K562 (cell line): ENCODE results near the gene FZD10. TPM values are rescaled to one million over a fixed set of nuclear protein-coding genes. Genes with fewer than 3 reads are reported as not detected.

Experiments used
- ATAC-seq: fragments of 200-7000 bp; cut with Tn5 transposase; 3 replicates; pipeline ENCODE4 v1.9.1; 2020; ENCODE audit warnings: moderate library complexity
- BruUV-seq: library from RNA; stranded (reverse); fragments of 400-500 nt; replicated peaks from 2 replicates; lab custom pipeline; 2021; lab: Mats Ljungman, UMichigan
- CTCF ChIA-PET: fragments of 300-600 bp; formaldehyde crosslinking; extraction: SDS; loops from one replicate; lab custom pipeline; 2021; ENCODE audit warnings: low intra/inter-chr PET ratio; lab: Yijun Ruan, JAX
- POLR2A ChIA-PET: fragments of 300-600, 350-650 bp; sonication (Branson Sonifier 250); formaldehyde crosslinking; extraction: SDS; loops from one replicate; lab custom pipeline; 2021; ENCODE audit warnings: antibody characterized with exemption, inconsistent platforms; lab: Yijun Ruan, JAX
- DNase-seq, 4 experiments: peaks; one replicate each; pipeline versions ENCODE4 v3.0.0 to v3.0.0-alpha.2; 2011 to 2018; ENCODE audit warnings: low spot score in 3 of 4, mixed read lengths in 3 of 4; ENCODE audit errors: extremely low read depth in 1 of 4
- FAIRE-seq: peaks from 2 replicates; lab custom pipeline; 2011; peaks lifted over from hg19 to GRCh38; lab: Jason Lieb, UNC
- H2AFZ ChIP-seq: 2 replicates; pipeline ENCODE4 v1.6.0; 2011; ENCODE audit warnings: low read depth, low read length, control low read depth, inconsistent platforms
- H3K27ac ChIP-seq: fragments of 200-600 bp; 3 replicates; pipeline ENCODE4 v1.8.0; 2011; ENCODE audit warnings: low read depth, mild to moderate bottlenecking, control low read depth, inconsistent platforms, low read length, moderate library complexity, mixed read lengths; ENCODE audit errors: extremely low read depth
- H3K27me3 ChIP-seq, 2 experiments: fragments of 300-600 bp in 1 of 2; 2 replicates in 1 of 2; 3 replicates in 1 of 2; pipeline versions ENCODE4 v1.6.0 to v1.8.0; 2011; ENCODE audit warnings: inconsistent platforms in 2 of 2, low read length in 2 of 2, mild to moderate bottlenecking in 1 of 2, mixed read lengths in 1 of 2, moderate library complexity in 1 of 2; ENCODE audit not compliant: control insufficient read depth in 2 of 2, insufficient read depth in 2 of 2
- H3K36me3 ChIP-seq: fragments of 300-600 bp; 3 replicates; pipeline ENCODE4 v1.8.0; 2011; ENCODE audit warnings: mild to moderate bottlenecking, low read length, inconsistent platforms; ENCODE audit not compliant: control insufficient read depth, insufficient read depth
- H3K4me1 ChIP-seq, 2 experiments: fragments of 200-600 bp in 1 of 2; replicated peaks in 1 of 2; 2 replicates in 1 of 2; 3 replicates in 1 of 2; pipeline versions ENCODE4 v1.5.1 to v1.8.0; 2011; ENCODE audit warnings: inconsistent platforms in 2 of 2, low read length in 2 of 2, mild to moderate bottlenecking in 1 of 2, mixed read lengths in 1 of 2, moderate library complexity in 1 of 2; ENCODE audit not compliant: control insufficient read depth in 2 of 2, insufficient read depth in 2 of 2
- H3K4me2 ChIP-seq: 2 replicates; pipeline ENCODE4 v1.6.1; 2011; ENCODE audit warnings: low read length, control low read depth, inconsistent platforms, mixed read lengths; ENCODE audit not compliant: insufficient read depth
- H3K4me3 ChIP-seq: fragments of 200-600 bp; sonication (generic), shearing (Covaris generic); 2 replicates; pipeline ENCODE4 v1.5.1; 2016; ENCODE audit warnings: control low read depth, inconsistent platforms
- H3K79me2 ChIP-seq: fragments of 200-600 bp; 3 replicates; pipeline ENCODE4 v1.8.0; 2011; ENCODE audit warnings: low read length, inconsistent platforms; ENCODE audit not compliant: control insufficient read depth, insufficient read depth
- H3K9ac ChIP-seq, 2 experiments: 2 replicates each; pipeline versions ENCODE4 v1.6.0 to v1.6.1; 2011; ENCODE audit warnings: low read depth in 2 of 2, low read length in 2 of 2, control low read depth in 1 of 2, inconsistent platforms in 1 of 2, mild to moderate bottlenecking in 1 of 2, mixed read lengths in 1 of 2; ENCODE audit not compliant: insufficient read depth in 1 of 2
- H3K9me1 ChIP-seq: one replicate; pipeline ENCODE4 v1.6.0; 2011; ENCODE audit warnings: inconsistent platforms, mild to moderate bottlenecking, low read length, moderate library complexity; ENCODE audit not compliant: control insufficient read depth, insufficient read depth
- H3K9me3 ChIP-seq: replicated peaks from 2 replicates; pipeline ENCODE4 v1.5.1; 2011; ENCODE audit warnings: low read depth, low read length, inconsistent platforms; ENCODE audit not compliant: control insufficient read depth, insufficient read depth
- H4K20me1 ChIP-seq: replicated peaks from 2 replicates; pipeline ENCODE4 v1.6.1; 2011; ENCODE audit warnings: low read length, inconsistent platforms, mixed read lengths; ENCODE audit not compliant: control insufficient read depth, insufficient read depth
- CREBBP ChIP-seq: IDR thresholded peaks from one replicate; pipeline ENCODE4 v1.6.1; 2012; ENCODE audit warnings: low read depth, mild to moderate bottlenecking, control low read depth, inconsistent platforms, low read length
- DPF2 ChIP-seq: fragments of 450-650 bp; IDR thresholded peaks from 2 replicates; pipeline ENCODE4 v1.6.1; 2016
- HSF4 ChIP-seq: fragments of 250-450 bp; sonication (Bioruptor Pico); IDR thresholded peaks from 2 replicates; pipeline ENCODE4 v2.1.2; 2022; ENCODE audit warnings: mild to moderate bottlenecking, moderate library complexity, borderline replicate concordance
- KLF13 ChIP-seq: fragments of 450-650 bp; IDR thresholded peaks from 2 replicates; pipeline ENCODE4 v1.6.1; 2016; ENCODE audit warnings: missing genetic modification characterization, low read depth, mild to moderate bottlenecking, missing compliant biosample characterization, moderate library complexity, borderline replicate concordance
- ZNF124 ChIP-seq: sonication (generic); formaldehyde crosslinking; IDR thresholded peaks from 2 replicates; pipeline ENCODE4 v1.8.1; 2022; ENCODE audit warnings: missing genetic modification reagents
- WGBS: fragments of 100-300 bp; shearing (Covaris generic); methylation state at CpG from one replicate; pipeline ENCODE4 v1.1.6; 2016; ENCODE audit warnings: low coverage, mixed read lengths; ENCODE audit not compliant: insufficient coverage; ENCODE audit errors: missing lambda C conversion rate; 5-methylcytosine and 5-hydroxymethylcytosine counted together
- in situ Hi-C: fragments of 300-500 bp; cut with MboI; formaldehyde crosslinking; loops from 4 replicates; pipeline ENCODE4 v1.15.0; 2018; ENCODE audit warnings: inconsistent platforms, mixed read lengths
- intact Hi-C: fragments of 100-400 bp; cut with micrococcal nuclease; formaldehyde crosslinking; loops from 2 replicates; pipeline ENCODE4 v1.14.2; 2022
- polyA plus RNA-seq, 8 experiments: library from polyadenylated mRNA; depleted of rRNA in 4 of 8; stranded (reverse) in 5 of 8; unstranded in 3 of 8; fragments of >200 nt; fragmentation: Nextera tagmentation in 2 of 8; fragmentation: Illumina TruSeq in 1 of 8; extraction: Ambion mirVana in 2 of 8; extraction: Trizol in 1 of 8; gene quantifications; 2 replicates each; pipeline versions ENCODE4 v1.2.1 to v1.2.3, GENCODE V29; 2011 to 2014; ENCODE audit warnings: inconsistent platforms in 1 of 8, missing spikeins in 1 of 8
- total RNA-seq, 7 experiments: library from RNA; depleted of rRNA in 6 of 7; stranded (reverse); fragments of >200 nt in 6 of 7; fragmentation: Illumina TruSeq in 2 of 7; extraction: Trizol in 2 of 7; gene quantifications; 2 replicates each; pipeline versions ENCODE4 v1.2.1 to v1.2.3, GENCODE V29; 2011 to 2021; ENCODE audit warnings: low replicate concordance in 1 of 7
- TF ChIP-seq, protein P1 (sequence below): sonication (generic); formaldehyde crosslinking; IDR thresholded peaks from 2 replicates; pipeline ENCODE4 v1.8.0; 2022; ENCODE audit warnings: missing genetic modification reagents, mild to moderate bottlenecking, borderline replicate concordance
- TF ChIP-seq, protein P2 (sequence below): fragments of 250-450 bp; sonication (Bioruptor Pico); IDR thresholded peaks from 2 replicates; pipeline ENCODE4 v1.5.0; 2022; ENCODE audit warnings: mild to moderate bottlenecking
- TF ChIP-seq, protein P3 (sequence below), 2 experiments: fragments of 450-650 bp; IDR thresholded peaks; 2 replicates each; pipeline ENCODE4 v1.6.1; 2016
- TF ChIP-seq, protein P4 (sequence below): sonication (generic); formaldehyde crosslinking; IDR thresholded peaks from 2 replicates; pipeline ENCODE4 v1.8.0; 2022; ENCODE audit warnings: mild to moderate bottlenecking, missing genetic modification reagents
- TF ChIP-seq, protein P5 (sequence below): fragments of 450-650 bp; conservative IDR thresholded peaks from 2 replicates; pipeline ENCODE4 v1.6.1; 2016; ENCODE audit warnings: missing genetic modification characterization, low read depth, mild to moderate bottlenecking, missing compliant biosample characterization, moderate library complexity

The FZD10 gene
- total and polyA plus RNA-seq, 9 of the 15 experiments (the other 6 are each of a cell fraction or from before 2014, with no cell fraction given): not detected

DNA sequence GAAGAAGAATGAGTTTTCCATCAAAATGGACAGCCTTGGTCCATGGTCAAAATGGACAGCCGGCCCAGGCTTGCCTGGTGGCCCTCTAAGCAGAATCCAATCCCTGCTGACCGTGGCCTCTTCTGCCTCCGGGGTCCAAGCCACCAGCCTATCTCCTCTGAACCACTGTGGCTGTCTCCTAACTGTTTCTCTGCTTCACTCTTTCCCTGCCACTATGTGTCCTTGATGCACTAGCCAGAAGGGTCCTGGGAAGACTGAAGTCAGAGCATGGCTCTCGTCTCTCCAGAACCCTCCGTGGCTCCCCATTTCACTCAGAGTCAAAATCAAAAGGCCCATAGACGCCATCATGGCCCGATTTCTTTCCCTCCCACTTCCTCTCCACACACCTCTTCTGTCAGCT lies 8.5 kb upstream of the FZD10 start:
- FAIRE-seq (no peak), ATAC-seq (no peak), DNase-seq (no peak)
- 0 out of 2 replicates have a peak, but pooled peaks cover 3% of the 10 kb centered on the region for H4K20me1 ChIP-seq
- H3K4me2 ChIP-seq: no peak overlapping the region
- H3K79me2 ChIP-seq: no peaks in the 10 kb centered on the region
- peaks cover 2% of the 10 kb centered on the region for H3K9me1 ChIP-seq
- no peak overlapping the region for H3K27ac ChIP-seq
- CTCF ChIA-PET: no interaction called here
- in situ Hi-C loops: no loop called here
- no peaks in the 10 kb centered on the region for H3K36me3 ChIP-seq
- H2AFZ ChIP-seq: no peak overlapping the region
- H3K27me3 ChIP-seq: peaks cover 2 to 25% of the 10 kb centered on the region in 2 experiments; a peak in 4 of 5 replicates
- no TSS peak for BruUV-seq
- POLR2A ChIA-PET: no interaction called here
- H3K4me1 ChIP-seq: no peaks in the 10 kb centered on the region
- H3K9me3 ChIP-seq: no peaks in the 10 kb centered on the region
- intact Hi-C loops: no loop called here
- no peak overlapping the region for H3K4me3 ChIP-seq
- 0% methylated on average over 7 of the region's 7 CpGs for WGBS
- no peak overlapping the region for H3K9ac ChIP-seq
- TF ChIP-seq HSF4 (no peak), KLF13 (no peak), ZNF124 (CRISPR knock-in tag) (no peak), CREBBP (no peak), DPF2 (no peak)
- TF ChIP-seq, protein P1, sequence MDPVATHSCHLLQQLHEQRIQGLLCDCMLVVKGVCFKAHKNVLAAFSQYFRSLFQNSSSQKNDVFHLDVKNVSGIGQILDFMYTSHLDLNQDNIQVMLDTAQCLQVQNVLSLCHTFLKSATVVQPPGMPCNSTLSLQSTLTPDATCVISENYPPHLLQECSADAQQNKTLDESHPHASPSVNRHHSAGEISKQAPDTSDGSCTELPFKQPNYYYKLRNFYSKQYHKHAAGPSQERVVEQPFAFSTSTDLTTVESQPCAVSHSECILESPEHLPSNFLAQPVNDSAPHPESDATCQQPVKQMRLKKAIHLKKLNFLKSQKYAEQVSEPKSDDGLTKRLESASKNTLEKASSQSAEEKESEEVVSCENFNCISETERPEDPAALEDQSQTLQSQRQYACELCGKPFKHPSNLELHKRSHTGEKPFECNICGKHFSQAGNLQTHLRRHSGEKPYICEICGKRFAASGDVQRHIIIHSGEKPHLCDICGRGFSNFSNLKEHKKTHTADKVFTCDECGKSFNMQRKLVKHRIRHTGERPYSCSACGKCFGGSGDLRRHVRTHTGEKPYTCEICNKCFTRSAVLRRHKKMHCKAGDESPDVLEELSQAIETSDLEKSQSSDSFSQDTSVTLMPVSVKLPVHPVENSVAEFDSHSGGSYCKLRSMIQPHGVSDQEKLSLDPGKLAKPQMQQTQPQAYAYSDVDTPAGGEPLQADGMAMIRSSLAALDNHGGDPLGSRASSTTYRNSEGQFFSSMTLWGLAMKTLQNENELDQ (CRISPR knock-in tag): no peak
- TF ChIP-seq, protein P2, sequence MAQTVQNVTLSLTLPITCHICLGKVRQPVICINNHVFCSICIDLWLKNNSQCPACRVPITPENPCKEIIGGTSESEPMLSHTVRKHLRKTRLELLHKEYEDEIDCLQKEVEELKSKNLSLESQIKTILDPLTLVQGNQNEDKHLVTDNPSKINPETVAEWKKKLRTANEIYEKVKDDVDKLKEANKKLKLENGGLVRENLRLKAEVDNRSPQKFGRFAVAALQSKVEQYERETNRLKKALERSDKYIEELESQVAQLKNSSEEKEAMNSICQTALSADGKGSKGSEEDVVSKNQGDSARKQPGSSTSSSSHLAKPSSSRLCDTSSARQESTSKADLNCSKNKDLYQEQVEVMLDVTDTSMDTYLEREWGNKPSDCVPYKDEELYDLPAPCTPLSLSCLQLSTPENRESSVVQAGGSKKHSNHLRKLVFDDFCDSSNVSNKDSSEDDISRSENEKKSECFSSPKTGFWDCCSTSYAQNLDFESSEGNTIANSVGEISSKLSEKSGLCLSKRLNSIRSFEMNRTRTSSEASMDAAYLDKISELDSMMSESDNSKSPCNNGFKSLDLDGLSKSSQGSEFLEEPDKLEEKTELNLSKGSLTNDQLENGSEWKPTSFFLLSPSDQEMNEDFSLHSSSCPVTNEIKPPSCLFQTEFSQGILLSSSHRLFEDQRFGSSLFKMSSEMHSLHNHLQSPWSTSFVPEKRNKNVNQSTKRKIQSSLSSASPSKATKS (CRISPR knock-in tag): no peak
- TF ChIP-seq, protein P3, sequence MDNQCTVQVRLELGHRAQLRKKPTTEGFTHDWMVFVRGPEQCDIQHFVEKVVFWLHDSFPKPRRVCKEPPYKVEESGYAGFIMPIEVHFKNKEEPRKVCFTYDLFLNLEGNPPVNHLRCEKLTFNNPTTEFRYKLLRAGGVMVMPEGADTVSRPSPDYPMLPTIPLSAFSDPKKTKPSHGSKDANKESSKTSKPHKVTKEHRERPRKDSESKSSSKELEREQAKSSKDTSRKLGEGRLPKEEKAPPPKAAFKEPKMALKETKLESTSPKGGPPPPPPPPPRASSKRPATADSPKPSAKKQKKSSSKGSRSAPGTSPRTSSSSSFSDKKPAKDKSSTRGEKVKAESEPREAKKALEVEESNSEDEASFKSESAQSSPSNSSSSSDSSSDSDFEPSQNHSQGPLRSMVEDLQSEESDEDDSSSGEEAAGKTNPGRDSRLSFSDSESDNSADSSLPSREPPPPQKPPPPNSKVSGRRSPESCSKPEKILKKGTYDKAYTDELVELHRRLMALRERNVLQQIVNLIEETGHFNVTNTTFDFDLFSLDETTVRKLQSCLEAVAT (IDR thresholded peaks at IDR 0.05): no peak
- TF ChIP-seq, protein P4, sequence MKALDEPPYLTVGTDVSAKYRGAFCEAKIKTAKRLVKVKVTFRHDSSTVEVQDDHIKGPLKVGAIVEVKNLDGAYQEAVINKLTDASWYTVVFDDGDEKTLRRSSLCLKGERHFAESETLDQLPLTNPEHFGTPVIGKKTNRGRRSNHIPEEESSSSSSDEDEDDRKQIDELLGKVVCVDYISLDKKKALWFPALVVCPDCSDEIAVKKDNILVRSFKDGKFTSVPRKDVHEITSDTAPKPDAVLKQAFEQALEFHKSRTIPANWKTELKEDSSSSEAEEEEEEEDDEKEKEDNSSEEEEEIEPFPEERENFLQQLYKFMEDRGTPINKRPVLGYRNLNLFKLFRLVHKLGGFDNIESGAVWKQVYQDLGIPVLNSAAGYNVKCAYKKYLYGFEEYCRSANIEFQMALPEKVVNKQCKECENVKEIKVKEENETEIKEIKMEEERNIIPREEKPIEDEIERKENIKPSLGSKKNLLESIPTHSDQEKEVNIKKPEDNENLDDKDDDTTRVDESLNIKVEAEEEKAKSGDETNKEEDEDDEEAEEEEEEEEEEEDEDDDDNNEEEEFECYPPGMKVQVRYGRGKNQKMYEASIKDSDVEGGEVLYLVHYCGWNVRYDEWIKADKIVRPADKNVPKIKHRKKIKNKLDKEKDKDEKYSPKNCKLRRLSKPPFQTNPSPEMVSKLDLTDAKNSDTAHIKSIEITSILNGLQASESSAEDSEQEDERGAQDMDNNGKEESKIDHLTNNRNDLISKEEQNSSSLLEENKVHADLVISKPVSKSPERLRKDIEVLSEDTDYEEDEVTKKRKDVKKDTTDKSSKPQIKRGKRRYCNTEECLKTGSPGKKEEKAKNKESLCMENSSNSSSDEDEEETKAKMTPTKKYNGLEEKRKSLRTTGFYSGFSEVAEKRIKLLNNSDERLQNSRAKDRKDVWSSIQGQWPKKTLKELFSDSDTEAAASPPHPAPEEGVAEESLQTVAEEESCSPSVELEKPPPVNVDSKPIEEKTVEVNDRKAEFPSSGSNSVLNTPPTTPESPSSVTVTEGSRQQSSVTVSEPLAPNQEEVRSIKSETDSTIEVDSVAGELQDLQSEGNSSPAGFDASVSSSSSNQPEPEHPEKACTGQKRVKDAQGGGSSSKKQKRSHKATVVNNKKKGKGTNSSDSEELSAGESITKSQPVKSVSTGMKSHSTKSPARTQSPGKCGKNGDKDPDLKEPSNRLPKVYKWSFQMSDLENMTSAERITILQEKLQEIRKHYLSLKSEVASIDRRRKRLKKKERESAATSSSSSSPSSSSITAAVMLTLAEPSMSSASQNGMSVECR (CRISPR knock-in tag): no peak
- TF ChIP-seq, protein P5, sequence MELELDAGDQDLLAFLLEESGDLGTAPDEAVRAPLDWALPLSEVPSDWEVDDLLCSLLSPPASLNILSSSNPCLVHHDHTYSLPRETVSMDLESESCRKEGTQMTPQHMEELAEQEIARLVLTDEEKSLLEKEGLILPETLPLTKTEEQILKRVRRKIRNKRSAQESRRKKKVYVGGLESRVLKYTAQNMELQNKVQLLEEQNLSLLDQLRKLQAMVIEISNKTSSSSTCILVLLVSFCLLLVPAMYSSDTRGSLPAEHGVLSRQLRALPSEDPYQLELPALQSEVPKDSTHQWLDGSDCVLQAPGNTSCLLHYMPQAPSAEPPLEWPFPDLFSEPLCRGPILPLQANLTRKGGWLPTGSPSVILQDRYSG: no peak
